Testis (tissue), 2 donors: ENCODE measurements around the gene OOSP4B.

Experiments used
- CTCF ChIP-seq, 3 experiments: fragments of 450-650 bp in 2 of 3; fragments of 200-600 bp in 1 of 3; sonication (generic) in 1 of 3; IDR thresholded peaks; one replicate each; pipeline ENCODE4 v1.5.1; 2016 to 2019; ENCODE audit warnings: antibody characterized with exemption in 3 of 3, mild to moderate bottlenecking in 2 of 3, moderate library complexity in 1 of 3
- POLR2A ChIP-seq: fragments of 450-650 bp; IDR thresholded peaks from one replicate; pipeline ENCODE4 v1.6.1; 2017; ENCODE audit warnings: antibody characterized with exemption, mild to moderate bottlenecking, moderate library complexity

- TF ChIP-seq POLR2A: no peak
- TF ChIP-seq CTCF (IDR thresholded peaks at IDR 0.05): no peak
Measured at GRCh38 chr11:60003729-60004128, 13.3 kb upstream of the OOSP4B start.
